A549 (cell line): ENCODE results near the gene SLC26A8. TPM values are rescaled to one million over a fixed set of nuclear protein-coding genes. Genes with fewer than 3 reads are reported as not detected.

Source experiments
- ATAC-seq, 2 experiments: fragments of 200-7000 bp in 1 of 2; fragments of >200 bp in 1 of 2; cut with Nextera tagmentation in 1 of 2; cut with Tn5 transposase in 1 of 2; 3 replicates each; pipeline versions ENCODE4 v1.8.0 to v1.9.1; 2018 to 2020; ENCODE audit warnings: mild to moderate bottlenecking in 1 of 2, moderate library complexity in 1 of 2
- CTCF ChIA-PET: fragments of 300-600 bp; sonication (Branson Sonifier 250); formaldehyde crosslinking; extraction: SDS; loops from one replicate; lab custom pipeline; 2021; ENCODE audit warnings: antibody characterized with exemption, inconsistent platforms; lab: Yijun Ruan, JAX
- POLR2A ChIA-PET: fragments of 350-600 bp; formaldehyde crosslinking; extraction: SDS; loops from one replicate; lab custom pipeline; 2021; ENCODE audit warnings: antibody characterized with exemption, inconsistent platforms; lab: Yijun Ruan, JAX
- DNase-seq, 2 experiments: peaks; one replicate each; pipeline versions ENCODE4 v3.0.0 to v3.0.0-alpha.2; 2011 to 2016; ENCODE audit warnings: low read depth in 1 of 2, low spot score in 1 of 2
- FAIRE-seq: peaks from 2 replicates; lab custom pipeline; 2011; peaks lifted over from hg19 to GRCh38; lab: Jason Lieb, UNC
- H3K27ac ChIP-seq, 2 experiments: fragments of >200 bp; sonication (Bioruptor Twin); formaldehyde crosslinking; 3 replicates each; pipeline ENCODE4 v1.5.1; 2016 to 2017
- H3K4me1 ChIP-seq: fragments of >200 bp; sonication (Bioruptor Twin); formaldehyde crosslinking; 3 replicates; pipeline ENCODE4 v1.6.1; 2016
- H3K4me2 ChIP-seq: fragments of >200 bp; sonication (Bioruptor Twin); formaldehyde crosslinking; 3 replicates; pipeline ENCODE4 v1.6.1; 2016
- H3K4me3 ChIP-seq: fragments of >200 bp; sonication (Bioruptor Twin); formaldehyde crosslinking; 3 replicates; pipeline ENCODE4 v1.5.1; 2016
- H3K9me3 ChIP-seq: fragments of >200 bp; sonication (Bioruptor Twin); formaldehyde crosslinking; 3 replicates; pipeline ENCODE4 v1.6.1; 2016
- BHLHE40 ChIP-seq: IDR thresholded peaks from 2 replicates; pipeline ENCODE4 v1.6.1; 2012; ENCODE audit warnings: low read depth, low read length, inconsistent platforms
- CBX2 ChIP-seq: fragments of 200-600 bp; sonication (generic); IDR thresholded peaks from 2 replicates; pipeline ENCODE4 v1.6.1; 2016; ENCODE audit warnings: low read depth, mild to moderate bottlenecking, borderline replicate concordance
- FOSB ChIP-seq: fragments of 250-450 bp; sonication (Bioruptor Pico); IDR thresholded peaks from 2 replicates; pipeline ENCODE4 v1.5.0; 2020; ENCODE audit warnings: mild to moderate bottlenecking, moderate library complexity
- FOXS1 ChIP-seq: fragments of 250-450 bp; sonication (Bioruptor Pico); IDR thresholded peaks from 2 replicates; pipeline ENCODE4 v1.5.0; 2020; ENCODE audit warnings: mild to moderate bottlenecking, moderate library complexity
- GATA3 ChIP-seq: IDR thresholded peaks from 2 replicates; pipeline ENCODE4 v1.6.1; 2012; ENCODE audit warnings: borderline replicate concordance
- HEYL ChIP-seq: fragments of 250-450 bp; sonication (Bioruptor Pico); IDR thresholded peaks from 2 replicates; pipeline ENCODE4 v1.8.0; 2021; ENCODE audit warnings: mild to moderate bottlenecking, moderate library complexity
- HOXB5 ChIP-seq: fragments of 250-450 bp; sonication (Bioruptor Pico); IDR thresholded peaks from 2 replicates; pipeline ENCODE4 v1.5.0; 2020; ENCODE audit warnings: mild to moderate bottlenecking, moderate library complexity
- JUNB ChIP-seq: fragments of >200 bp; sonication (Bioruptor Twin); formaldehyde crosslinking; IDR thresholded peaks from 2 replicates; pipeline ENCODE4 v1.6.1; 2016
- MAFK ChIP-seq: fragments of 450-650 bp; IDR thresholded peaks from 2 replicates; pipeline ENCODE4 v1.6.1; 2014; ENCODE audit not compliant: partially characterized antibody
- MAX ChIP-seq: IDR thresholded peaks from 2 replicates; pipeline ENCODE4 v1.6.1; 2012
- MAZ ChIP-seq: fragments of 150-350 bp; IDR thresholded peaks from 2 replicates; pipeline ENCODE4 v1.6.1; 2014; ENCODE audit warnings: antibody characterized with exemption, low read depth, low read length, borderline replicate concordance
- NR3C1 ChIP-seq: fragments of >200 bp; sonication (Bioruptor Twin); formaldehyde crosslinking; IDR thresholded peaks from 3 replicates; pipeline ENCODE4 v1.6.1; 2017
- PHF8 ChIP-seq: fragments of 200-600 bp; sonication (generic); IDR thresholded peaks from 2 replicates; pipeline ENCODE4 v1.6.1; 2016; ENCODE audit warnings: low read depth, mild to moderate bottlenecking, antibody characterized with exemption, moderate library complexity, borderline replicate concordance
- POLR2A ChIP-seq: IDR thresholded peaks from 2 replicates; pipeline ENCODE4 v1.6.1; 2012; ENCODE audit warnings: mild to moderate bottlenecking, low read length
- RAD21 ChIP-seq, 2 experiments: fragments of >200 bp in 1 of 2; sonication (Bioruptor Twin) in 1 of 2; formaldehyde crosslinking in 1 of 2; IDR thresholded peaks in 1 of 2; conservative IDR thresholded peaks in 1 of 2; 2 replicates in 1 of 2; 3 replicates in 1 of 2; pipeline ENCODE4 v1.6.1; 2012 to 2018; ENCODE audit warnings: inconsistent platforms in 1 of 2
- RARB ChIP-seq: fragments of 250-450 bp; sonication (Bioruptor Pico); IDR thresholded peaks from 2 replicates; pipeline ENCODE4 v1.8.0; 2021; ENCODE audit warnings: mild to moderate bottlenecking, moderate library complexity
- REST ChIP-seq: fragments of 200-600 bp; sonication (generic); IDR thresholded peaks from 2 replicates; pipeline ENCODE4 v1.6.1; 2016; ENCODE audit warnings: antibody characterized with exemption, mild to moderate bottlenecking, moderate library complexity
- ZC3H11A ChIP-seq: fragments of 450-650 bp; IDR thresholded peaks from 2 replicates; pipeline ENCODE4 v1.6.1; 2014; ENCODE audit warnings: antibody characterized with exemption, mild to moderate bottlenecking
- ZNF302 ChIP-seq: fragments of 250-450 bp; sonication (Bioruptor Pico); IDR thresholded peaks from 2 replicates; pipeline ENCODE4 v1.9.0; 2021; ENCODE audit warnings: inconsistent platforms, mild to moderate bottlenecking, moderate library complexity
- WGBS: methylation state at CpG from one replicate; pipeline ENCODE4 v1.1.6; 2017; ENCODE audit errors: missing lambda C conversion rate; 5-methylcytosine and 5-hydroxymethylcytosine counted together
- polyA plus RNA-seq, 4 experiments: library from polyadenylated mRNA; depleted of rRNA in 3 of 4; stranded (reverse); fragments of >200 nt; fragmentation: RNase III in 1 of 4; extraction: RNeasy Plus Mini Kit Qiagen cat#74134 plus additional on column Dnase treatment in 1 of 4; gene quantifications; 2 replicates in 3 of 4; 3 replicates in 1 of 4; pipeline ENCODE4 v1.2.3, GENCODE V29; 2011 to 2017
- TF ChIP-seq, protein P1 (sequence below): fragments of 150-350 bp; IDR thresholded peaks from 2 replicates; pipeline ENCODE4 v1.6.1; 2014; ENCODE audit warnings: low read depth, mild to moderate bottlenecking, low read length
- TF ChIP-seq, protein P2 (sequence below): fragments of >200 bp; sonication (Bioruptor Twin); formaldehyde crosslinking; IDR thresholded peaks from 3 replicates; pipeline ENCODE4 v1.6.1; 2016
- TF ChIP-seq, protein P3 (sequence below): fragments of 250-450 bp; sonication (Bioruptor Pico); IDR thresholded peaks from 2 replicates; pipeline ENCODE4 v1.5.0; 2020; ENCODE audit warnings: low read depth, mild to moderate bottlenecking, moderate library complexity

The SLC26A8 gene
- polyA plus RNA-seq, 2 of the 4 experiments (the other 2 are of a cell fraction), result not detected

DNA sequence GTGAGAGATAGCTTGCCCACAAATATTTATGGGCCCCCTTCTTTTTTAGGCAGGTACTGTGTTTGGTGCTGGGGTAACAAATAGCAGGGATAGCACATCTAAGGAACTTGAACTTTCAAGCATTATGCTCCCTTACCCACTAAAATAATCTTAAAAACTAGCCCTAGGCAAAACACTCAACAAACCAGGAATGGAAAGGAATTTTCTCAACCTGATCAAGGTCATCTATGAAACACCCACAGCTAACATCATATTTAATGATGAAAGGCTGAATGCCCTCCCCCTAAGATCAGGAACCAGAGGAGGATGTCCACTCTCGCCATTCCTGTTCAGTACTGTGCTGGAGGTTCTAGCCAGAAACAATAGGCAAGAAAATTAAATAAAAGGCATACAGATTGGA lies 94.8 kb downstream of the SLC26A8 start:
- Histone ChIP-seq H3K4me1 (no peaks in the 10 kb centered on the region), H3K4me3 (no peak overlapping the region), H3K27ac (no peak overlapping the region), H3K9me3 (no peaks in the 10 kb centered on the region), H3K4me2 (no peak overlapping the region)
- DNase-seq (no peak), ATAC-seq (no peak), FAIRE-seq (no peak)
- TF ChIP-seq PHF8, result no peak
- no peak for TF ChIP-seq MAFK
- CTCF ChIA-PET, result interaction anchor here (1.3 kb wide), 1 partner anchor 165 kb away, joined by 3 read pairs; no protein-coding TSS in a partner anchor
- 83% methylated on average over 1 of the region's 1 CpG for WGBS
- POLR2A ChIA-PET, result no interaction called here

DNA sequence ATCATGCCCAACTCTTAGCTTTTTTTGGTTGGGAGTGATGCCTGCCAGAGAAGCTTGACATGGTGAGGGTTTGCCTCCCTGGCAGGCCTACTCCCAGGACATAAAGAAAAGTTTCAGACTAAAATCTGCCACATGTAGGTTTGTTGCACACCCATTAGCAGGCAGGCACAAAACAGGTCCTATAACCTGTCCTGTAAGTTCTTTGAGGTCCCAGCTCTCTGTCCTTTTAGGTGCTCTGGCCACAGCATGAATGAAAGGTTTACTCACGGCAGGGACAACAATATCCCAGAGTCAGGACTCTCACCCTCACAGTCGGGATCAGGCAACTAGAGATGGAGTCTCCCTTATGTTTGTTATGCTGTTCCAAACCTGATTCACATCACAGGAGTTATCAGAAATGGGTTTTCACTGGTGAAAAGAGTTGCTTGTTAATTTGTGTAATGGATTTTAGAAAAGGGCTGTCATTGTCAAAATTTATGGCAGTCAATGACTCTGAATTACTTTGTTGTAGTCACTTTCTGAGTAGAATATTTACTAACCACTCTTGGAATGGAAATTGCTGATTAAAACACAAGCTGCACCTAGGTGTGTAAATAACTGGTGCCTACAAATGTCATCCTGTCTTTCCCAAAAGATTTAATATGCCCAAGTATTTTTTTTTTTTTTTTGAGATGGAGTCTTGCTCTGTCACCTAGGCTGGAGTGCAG lies 97.8 kb downstream of the SLC26A8 start:
- Histone ChIP-seq H3K27ac (no peak overlapping the region), H3K4me3 (no peak overlapping the region), H3K4me1 (peaks cover 9% of the 10 kb centered on the region; the same call in 2 of the 3 replicates), H3K9me3 (no peaks in the 10 kb centered on the region), H3K4me2 (no peak overlapping the region)
- ChIA-PET CTCF (interaction anchor here (0.7 to 1.6 kb wide), 3 partner anchors 14 to 456 kb away, joined by 3 to 4 read pairs (median 4); no protein-coding TSS in a partner anchor), POLR2A (no interaction called here)
- no peak for ATAC-seq
- FAIRE-seq, result no peak
- TF ChIP-seq BHLHE40 (no peak), HOXB5 (CRISPR knock-in tag) (no peak), HEYL (no peak), POLR2A (no peak), JUNB (no peak), MAX (no peak), RARB (CRISPR knock-in tag) (no peak), ZC3H11A (no peak), FOSB (CRISPR knock-in tag) (no peak), GATA3 (no peak)
- TF ChIP-seq, protein P1, sequence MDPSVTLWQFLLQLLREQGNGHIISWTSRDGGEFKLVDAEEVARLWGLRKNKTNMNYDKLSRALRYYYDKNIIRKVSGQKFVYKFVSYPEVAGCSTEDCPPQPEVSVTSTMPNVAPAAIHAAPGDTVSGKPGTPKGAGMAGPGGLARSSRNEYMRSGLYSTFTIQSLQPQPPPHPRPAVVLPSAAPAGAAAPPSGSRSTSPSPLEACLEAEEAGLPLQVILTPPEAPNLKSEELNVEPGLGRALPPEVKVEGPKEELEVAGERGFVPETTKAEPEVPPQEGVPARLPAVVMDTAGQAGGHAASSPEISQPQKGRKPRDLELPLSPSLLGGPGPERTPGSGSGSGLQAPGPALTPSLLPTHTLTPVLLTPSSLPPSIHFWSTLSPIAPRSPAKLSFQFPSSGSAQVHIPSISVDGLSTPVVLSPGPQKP, result no peak
- TF ChIP-seq, protein P2, sequence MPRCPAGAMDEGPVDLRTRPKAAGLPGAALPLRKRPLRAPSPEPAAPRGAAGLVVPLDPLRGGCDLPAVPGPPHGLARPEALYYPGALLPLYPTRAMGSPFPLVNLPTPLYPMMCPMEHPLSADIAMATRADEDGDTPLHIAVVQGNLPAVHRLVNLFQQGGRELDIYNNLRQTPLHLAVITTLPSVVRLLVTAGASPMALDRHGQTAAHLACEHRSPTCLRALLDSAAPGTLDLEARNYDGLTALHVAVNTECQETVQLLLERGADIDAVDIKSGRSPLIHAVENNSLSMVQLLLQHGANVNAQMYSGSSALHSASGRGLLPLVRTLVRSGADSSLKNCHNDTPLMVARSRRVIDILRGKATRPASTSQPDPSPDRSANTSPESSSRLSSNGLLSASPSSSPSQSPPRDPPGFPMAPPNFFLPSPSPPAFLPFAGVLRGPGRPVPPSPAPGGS, result no peak
- TF ChIP-seq, protein P3, sequence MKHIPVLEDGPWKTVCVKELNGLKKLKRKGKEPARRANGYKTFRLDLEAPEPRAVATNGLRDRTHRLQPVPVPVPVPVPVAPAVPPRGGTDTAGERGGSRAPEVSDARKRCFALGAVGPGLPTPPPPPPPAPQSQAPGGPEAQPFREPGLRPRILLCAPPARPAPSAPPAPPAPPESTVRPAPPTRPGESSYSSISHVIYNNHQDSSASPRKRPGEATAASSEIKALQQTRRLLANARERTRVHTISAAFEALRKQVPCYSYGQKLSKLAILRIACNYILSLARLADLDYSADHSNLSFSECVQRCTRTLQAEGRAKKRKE, result no peak
- no peak for DNase-seq
- WGBS, result 65% methylated on average over 2 of the region's 2 CpGs

GRCh38 chr6:35925961-35926360 lies 98.5 kb downstream of the SLC26A8 start:
- WGBS, result 100% methylated on average over 3 of the region's 3 CpGs
- ChIA-PET POLR2A (no interaction called here), CTCF (interaction anchor here (0.8 to 1.6 kb wide), 2 partner anchors 13 to 169 kb away, joined by 3 to 4 read pairs; no protein-coding TSS in a partner anchor)
- FAIRE-seq (no peak), DNase-seq (no peak), ATAC-seq (no peak)
- Histone ChIP-seq H3K4me3 (no peak overlapping the region), H3K27ac (no peak overlapping the region), H3K9me3 (no peaks in the 10 kb centered on the region), H3K4me2 (no peak overlapping the region), H3K4me1 (peaks cover 10% of the 10 kb centered on the region; the same call in 2 of the 3 replicates)
- TF ChIP-seq MAFK (no peak), PHF8 (no peak), CBX2 (no peak)

GRCh38 chr6:35924146-35924545 lies 100.3 kb downstream of the SLC26A8 start:
- DNase-seq, result no peak
- Histone ChIP-seq H3K4me1 (peaks cover 10% of the 10 kb centered on the region; the same call in 2 of the 3 replicates), H3K4me3 (no peak overlapping the region), H3K4me2 (no peak overlapping the region), H3K9me3 (no peaks in the 10 kb centered on the region), H3K27ac (no peak overlapping the region)
- POLR2A ChIA-PET, result no interaction called here
- CTCF ChIA-PET, result interaction anchor here (0.7 to 1.0 kb wide), 2 partner anchors 21 to 417 kb away, joined by 3 read pairs; no protein-coding TSS in a partner anchor
- no peak for FAIRE-seq
- ATAC-seq, result no peak
- 97% methylated on average over 1 of the region's 1 CpG for WGBS
- TF ChIP-seq NR3C1 (no peak), RAD21 (conservative IDR thresholded peaks at IDR 0.05 in 1 of 2, IDR thresholded peaks at IDR 0.05 in 1 of 2) (no peak), MAZ (no peak), ZNF302 (CRISPR knock-in tag) (no peak), REST (no peak), FOXS1 (CRISPR knock-in tag) (no peak), POLR2A (no peak), HEYL (no peak), FOSB (CRISPR knock-in tag) (no peak), MAX (no peak)
